GM15510 (cell line): Measurements from ENCODE around the gene APOL1.

Source experiments
- POLR2A ChIP-seq: IDR thresholded peaks from 3 replicates; pipeline ENCODE4 v1.6.1; 2011; ENCODE audit warnings: borderline replicate concordance; ENCODE audit not compliant: insufficient read length; ENCODE audit errors: extremely low read depth

The APOL1 gene

DNA sequence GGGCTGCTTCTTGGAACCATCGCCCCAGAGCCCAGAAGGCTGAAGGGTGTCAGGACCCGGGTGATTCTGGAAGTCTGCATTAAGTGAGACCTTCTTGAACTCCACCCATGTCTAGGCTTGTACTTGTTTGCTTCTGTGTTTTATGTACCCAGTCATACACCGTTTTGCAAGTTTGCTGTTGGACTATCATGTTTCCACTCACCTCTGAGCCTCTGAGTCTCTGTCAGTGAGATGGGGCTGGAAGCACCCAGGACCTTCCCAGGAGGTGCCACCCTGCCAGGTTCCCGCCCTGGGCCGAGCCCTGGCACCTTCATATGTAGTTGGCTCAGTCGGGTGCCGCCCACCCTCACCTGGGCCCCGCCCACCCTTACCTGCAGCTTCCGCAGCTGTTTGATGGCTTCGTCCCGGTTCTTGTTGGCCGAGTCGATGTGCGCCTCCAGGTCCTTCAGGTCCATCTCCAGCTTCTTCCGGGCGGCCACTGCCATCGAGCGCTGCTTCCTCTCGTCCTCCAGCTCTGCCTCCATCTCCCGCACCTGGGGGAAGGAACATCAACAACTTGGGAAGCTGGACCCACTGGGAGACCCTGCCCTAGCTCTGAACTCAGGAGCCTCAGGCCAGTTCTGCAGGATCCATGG lies 35.1 kb downstream of the APOL1 start:
- no peak for TF ChIP-seq POLR2A

DNA sequence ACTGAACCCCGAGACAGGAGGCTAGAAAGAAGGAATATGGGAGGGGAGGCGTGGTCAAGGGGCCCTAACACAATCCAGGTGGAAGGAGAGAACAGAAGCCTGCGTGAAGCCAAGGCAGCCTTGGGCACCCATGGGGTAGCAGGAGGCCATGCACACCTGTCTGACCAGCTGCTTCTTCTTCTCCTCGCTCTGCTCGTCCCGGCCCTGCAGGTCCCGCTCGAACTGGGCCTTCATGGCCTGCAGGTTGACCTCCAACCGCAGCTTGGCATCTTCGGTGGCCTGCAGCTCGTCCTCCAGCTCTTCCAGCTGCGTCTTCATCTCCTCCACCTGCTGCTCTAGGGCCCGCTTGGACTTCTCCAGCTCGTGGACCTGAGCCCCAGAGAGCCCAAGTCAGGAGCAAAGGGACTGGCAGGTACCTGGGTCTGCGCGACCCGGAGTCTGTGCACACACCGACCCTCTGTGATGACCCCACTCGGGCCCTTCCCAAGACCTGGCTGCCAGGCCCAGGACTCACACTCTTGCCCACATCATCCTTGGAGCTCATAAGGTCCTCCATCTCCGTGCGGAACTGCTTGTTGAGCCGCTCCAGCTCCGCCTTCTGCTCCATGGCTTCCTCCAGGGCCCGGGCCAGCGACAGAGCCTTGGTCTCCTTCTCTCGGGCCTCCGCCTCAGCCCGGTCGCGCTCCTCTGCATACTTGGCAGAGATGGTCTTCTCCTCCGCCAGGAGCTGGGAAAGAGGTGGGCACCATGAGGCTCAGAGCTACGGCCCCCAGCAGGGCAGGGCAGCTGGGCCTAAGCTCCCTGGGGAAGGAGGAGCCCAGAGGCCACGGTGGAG lies 35.9 kb downstream of the APOL1 start:
- peak; percentile 13 for TF ChIP-seq POLR2A

DNA sequence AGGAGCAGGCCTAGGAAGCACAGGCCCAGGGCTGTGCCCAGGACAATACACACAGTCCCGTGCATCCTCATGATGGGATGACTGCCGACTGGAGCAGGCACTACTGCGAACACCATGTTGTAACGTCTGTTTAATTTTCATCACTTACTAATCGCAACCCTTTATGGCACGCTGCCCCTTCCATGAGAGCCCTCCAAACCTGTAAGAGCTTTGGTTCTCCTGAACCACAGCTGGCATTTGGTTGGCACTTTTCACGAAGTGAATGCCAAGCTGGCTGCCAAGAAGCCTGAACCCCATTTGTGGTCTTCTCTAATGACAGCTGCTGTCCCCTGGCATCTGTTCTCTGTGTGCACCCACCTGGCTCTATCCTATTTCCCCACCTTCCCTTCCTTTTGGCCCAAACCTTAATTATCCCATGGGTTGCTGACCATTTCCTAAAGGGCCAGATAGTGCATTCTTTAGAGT lies 36.5 kb downstream of the APOL1 start:
- TF ChIP-seq POLR2A: no peak

GRCh38 chr22:36291831-36292740 lies 39.2 kb downstream of the APOL1 start:
- TF ChIP-seq POLR2A: no peak

DNA sequence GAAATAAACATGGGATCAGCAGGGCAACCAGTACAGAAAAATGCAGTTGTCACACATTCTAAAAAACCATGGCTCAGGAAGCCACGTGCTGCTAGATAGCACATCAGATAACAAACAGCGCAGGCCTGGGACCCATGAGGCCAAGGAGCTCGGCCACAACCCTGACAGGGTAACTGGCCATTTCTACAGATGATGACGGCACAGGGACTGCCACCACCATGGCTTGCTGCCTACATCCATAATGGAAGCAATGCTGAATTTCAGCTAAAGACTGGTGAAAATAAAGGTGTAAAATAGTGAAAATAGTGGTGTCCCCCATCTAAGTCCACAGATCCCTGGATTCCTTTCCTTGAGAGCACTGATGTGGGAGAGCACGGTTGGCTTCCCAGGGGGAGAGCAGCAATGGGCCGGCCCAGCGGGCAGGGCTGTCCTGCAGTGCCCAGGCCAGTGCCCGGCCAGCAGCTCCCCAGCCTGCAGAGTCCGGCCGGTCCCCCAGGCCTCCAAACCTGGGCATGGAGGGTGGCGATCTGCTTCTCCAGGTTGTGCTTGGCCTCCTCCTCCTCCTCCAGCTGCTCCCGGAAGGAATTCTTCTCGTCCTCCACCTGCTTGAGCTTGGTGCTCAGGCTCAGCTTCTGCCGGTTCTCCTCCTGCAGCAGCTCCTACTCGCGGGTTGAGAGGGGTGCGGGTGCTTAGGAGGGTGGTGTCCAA lies 40.0 kb downstream of the APOL1 start:
- TF ChIP-seq POLR2A: peak; percentile 7

GRCh38 chr22:36293606-36294292 lies 40.8 kb downstream of the APOL1 start:
- TF ChIP-seq POLR2A: no peak

GRCh38 chr22:36294293-36294620 lies 41.3 kb downstream of the APOL1 start:
- TF ChIP-seq POLR2A: no peak

GRCh38 chr22:36294801-36295200 lies 41.9 kb downstream of the APOL1 start:
- TF ChIP-seq POLR2A: no peak

DNA sequence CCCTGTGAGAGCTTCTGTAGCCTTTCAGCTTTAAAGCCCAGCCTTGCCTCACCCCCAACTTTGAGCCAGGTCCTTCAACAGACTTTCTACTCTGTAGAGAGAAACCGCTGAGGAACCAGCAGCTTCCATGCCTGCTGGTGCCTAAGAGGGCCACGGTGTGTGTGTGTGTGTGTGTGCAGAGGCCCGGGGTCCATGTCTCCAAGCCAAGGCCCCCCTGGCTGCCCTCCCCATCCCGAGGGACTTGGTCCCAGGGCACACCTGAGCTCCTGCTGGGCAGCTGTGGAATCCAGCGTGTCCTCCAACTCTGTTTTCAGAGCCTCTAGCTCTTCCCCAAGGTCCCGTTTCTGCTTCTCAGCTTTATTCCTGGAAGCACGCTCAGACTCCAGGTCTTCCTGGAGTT lies 42.3 kb downstream of the APOL1 start:
- no peak for TF ChIP-seq POLR2A

DNA sequence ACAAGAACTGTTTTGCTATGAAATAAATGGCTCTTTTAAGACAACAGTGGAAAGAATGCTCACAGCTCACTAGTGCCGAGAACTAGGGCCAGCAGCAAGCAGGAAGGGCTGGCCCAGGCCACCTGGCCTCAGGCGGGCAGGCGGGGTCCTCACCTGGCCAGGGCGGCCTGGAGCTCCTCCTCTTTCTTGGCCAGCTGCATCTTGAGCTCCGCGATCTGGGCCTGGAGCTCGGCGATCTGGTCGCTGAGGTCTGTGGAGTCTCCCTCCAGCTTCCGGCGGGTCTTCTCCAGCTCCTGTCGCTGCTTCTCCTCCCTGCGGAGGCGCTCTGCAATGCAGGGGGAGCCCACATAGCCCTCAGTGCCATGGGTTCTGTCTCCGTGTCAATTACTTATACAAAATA lies 43.8 kb downstream of the APOL1 start:
- no peak for TF ChIP-seq POLR2A

DNA sequence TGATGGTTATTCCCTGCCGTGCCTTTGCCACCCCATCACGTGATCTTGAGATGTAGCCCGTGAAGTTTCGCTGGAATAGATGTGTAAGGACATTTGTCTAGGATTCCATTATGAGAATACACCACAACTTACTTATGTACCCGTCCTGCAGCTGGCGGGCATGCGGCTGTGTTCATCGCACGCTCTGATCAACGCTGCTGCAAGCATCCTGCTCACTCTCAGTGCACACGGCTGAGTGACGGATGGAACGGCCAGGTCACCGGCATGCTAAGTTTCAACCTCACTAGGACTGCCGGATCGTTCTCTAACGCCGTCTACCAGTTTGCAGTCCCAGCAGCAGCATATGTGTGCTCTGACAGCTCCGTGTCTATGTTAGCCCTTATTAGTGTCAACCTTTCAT lies 44.6 kb downstream of the APOL1 start:
- TF ChIP-seq POLR2A: no peak

DNA sequence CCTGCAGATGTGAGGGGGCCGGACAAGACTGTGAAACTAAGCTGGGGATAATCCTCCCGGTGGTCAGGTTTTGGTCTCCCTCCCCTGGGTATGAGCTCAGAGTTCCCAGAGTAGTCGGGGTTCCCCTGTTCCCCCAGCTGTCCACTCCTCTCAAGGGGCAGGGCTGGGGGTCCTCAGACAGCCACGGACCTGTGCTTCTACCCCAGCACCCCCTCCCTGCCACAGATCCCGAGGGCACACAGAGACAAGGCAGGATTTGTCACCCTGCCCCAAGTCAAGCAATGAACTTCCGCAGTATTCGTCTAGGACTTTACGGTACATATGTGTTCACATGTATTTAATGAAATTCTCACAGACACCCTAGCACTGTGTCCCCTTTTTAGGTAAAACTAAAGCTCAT lies 45.2 kb downstream of the APOL1 start:
- no peak for TF ChIP-seq POLR2A

DNA sequence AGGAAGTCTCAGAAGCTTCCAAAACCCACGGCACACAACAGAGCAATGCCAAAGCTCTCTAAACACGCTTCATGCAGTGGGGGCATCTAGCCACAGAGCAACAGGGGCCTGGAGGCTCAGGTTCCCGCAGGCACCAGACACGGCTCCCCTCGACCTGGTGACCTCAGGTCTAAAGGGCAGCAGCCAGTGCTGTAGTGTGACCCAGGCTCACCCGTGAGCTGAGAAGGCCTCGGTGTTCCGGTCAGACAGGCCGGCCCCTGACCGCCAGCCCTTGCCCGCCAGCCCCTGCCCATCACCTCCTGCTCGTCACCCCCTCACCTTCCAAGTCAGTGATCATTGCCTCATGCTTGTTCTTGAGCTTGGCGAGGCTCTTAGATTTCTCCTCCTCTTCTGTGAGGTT lies 45.7 kb downstream of the APOL1 start:
- no peak for TF ChIP-seq POLR2A

GRCh38 chr22:36299295-36299694 lies 46.4 kb downstream of the APOL1 start:
- no peak for TF ChIP-seq POLR2A
